ENCODE measurements around the gene SLCO4A1.

Gene SLCO4A1

DNA sequence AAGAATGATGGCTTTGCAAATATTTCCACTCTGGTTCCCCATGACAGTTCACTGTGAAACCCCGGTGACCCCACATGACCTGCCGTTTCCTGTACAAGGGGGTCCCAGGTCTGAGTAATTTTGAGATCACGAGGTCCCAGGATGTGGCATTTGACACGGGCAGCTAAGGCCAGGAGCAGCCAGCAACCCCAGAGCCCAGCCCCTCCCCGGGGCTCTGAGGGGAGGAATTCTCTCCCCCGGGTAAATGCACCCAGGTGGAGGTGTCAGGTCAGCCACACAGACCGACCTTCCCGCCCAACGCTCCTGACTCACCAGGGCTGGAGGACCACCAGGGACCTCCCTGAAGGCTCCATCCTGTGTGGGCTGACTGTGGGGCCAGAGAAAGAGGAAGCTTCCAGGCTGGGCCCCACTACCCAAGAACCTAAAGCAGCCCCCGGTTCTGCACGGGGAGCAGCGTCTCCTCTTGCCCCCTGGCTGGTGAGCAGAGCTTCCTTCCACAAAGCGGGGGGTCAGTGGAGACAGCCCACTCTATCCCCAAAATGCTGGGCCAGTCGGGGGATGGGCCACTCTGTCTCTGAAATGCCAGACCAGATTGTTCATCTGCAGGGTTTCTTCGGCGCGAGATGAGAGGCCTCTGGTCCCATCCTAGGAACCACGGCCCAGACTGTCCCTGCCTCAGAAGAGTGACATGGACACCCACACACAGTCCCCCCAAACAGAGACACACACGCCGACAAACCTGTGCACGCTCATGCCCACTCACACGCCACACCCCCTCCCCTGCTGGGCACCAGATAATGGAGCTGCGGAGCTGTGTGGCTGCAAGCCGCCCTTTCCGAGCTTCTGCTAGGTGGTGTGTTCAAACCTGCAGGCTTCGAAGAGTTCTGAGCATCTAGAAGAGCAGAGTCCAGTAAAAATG lies 23.4 kb upstream of the SLCO4A1 start:
- Histone ChIP-seq H3K4me3 (ENCODE audit: low read depth, low read length) (no peak overlapping the region), H3K4me1 (peaks cover 13% of the 10 kb centered on the region), H3K9me3 (no peaks in the 10 kb centered on the region), H3K36me3 (no peaks in the 10 kb centered on the region), H3K27me3 (no peaks in the 10 kb centered on the region)
- TF ChIP-seq, protein P1, sequence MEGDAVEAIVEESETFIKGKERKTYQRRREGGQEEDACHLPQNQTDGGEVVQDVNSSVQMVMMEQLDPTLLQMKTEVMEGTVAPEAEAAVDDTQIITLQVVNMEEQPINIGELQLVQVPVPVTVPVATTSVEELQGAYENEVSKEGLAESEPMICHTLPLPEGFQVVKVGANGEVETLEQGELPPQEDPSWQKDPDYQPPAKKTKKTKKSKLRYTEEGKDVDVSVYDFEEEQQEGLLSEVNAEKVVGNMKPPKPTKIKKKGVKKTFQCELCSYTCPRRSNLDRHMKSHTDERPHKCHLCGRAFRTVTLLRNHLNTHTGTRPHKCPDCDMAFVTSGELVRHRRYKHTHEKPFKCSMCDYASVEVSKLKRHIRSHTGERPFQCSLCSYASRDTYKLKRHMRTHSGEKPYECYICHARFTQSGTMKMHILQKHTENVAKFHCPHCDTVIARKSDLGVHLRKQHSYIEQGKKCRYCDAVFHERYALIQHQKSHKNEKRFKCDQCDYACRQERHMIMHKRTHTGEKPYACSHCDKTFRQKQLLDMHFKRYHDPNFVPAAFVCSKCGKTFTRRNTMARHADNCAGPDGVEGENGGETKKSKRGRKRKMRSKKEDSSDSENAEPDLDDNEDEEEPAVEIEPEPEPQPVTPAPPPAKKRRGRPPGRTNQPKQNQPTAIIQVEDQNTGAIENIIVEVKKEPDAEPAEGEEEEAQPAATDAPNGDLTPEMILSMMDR (IDR thresholded peaks at IDR 0.05; ENCODE audit: low read depth, low read length) = no peak
- no peak for DNase-seq

DNA sequence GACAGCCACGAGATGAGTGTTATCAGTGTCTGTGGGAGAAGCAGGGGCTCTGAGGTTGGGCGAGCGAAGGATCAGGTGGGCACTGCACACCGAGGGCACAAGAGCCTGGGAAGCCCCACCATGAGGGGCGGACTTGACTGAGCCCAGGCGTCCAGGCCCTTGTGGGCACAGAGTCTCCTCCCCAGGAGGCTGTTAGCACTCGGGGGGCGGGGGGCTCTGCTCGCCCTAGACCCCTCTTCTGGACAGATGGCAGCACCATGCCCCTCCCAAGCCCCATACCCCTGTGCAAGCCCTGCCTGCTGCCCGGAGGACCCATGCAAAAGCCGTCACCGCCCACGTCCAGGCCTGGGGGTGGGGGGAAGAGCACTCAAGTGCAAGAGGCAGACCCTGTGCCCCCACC lies 21.7 kb upstream of the SLCO4A1 start:
- no peaks in the 10 kb centered on the region for H3K9me3 ChIP-seq
- H3K4me3 ChIP-seq (ENCODE audit: low read depth, low read length) = no peak overlapping the region
- no peaks in the 10 kb centered on the region for H3K36me3 ChIP-seq
- H3K27me3 ChIP-seq = no peaks in the 10 kb centered on the region
- H3K4me1 ChIP-seq = peaks cover 23% of the 10 kb centered on the region
- DNase-seq = no peak
- TF ChIP-seq, protein P1 (IDR thresholded peaks at IDR 0.05; ENCODE audit: low read depth, low read length) = no peak

DNA sequence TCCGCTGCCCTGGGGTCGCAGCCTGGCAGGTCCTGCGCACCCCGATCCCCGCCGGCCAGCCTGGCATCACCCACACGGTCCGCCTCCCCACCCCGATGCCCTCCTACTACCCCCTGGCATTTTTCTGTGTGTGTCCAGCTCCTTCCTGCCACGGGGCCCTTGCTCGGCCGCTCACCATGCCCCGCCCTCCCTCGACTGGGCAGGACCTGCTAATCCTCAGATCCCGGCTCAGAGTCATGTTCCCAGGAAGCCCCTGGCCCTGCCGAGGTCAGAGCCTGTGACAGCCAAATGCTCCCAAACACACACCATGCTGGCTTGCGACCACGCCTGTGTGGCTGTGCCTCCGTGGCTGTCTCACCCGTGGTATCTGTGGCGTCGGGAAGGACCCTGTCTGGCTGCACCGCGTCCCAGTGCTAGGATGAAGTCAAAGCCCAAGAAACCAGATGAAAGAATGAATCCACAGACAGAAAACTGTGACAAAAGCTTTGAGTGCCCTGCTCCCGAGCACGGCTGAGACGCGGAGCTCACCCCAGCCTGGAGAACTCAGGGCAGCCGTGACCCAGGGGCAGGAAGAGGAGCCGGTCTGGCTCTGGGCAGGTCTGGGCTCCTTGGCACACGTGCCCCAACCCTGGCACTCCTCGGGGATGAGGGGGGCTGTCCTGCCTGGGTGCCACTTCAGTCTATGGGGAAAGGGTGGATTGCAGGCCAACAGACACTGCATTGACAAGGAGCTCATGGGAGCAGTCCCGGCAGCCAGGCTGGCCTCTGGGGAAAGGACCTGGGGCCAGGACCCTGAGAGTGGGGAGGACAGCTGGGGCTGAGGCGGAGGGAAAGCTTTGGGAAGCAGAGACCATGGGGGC lies 20.8 kb upstream of the SLCO4A1 start:
- Histone ChIP-seq H3K9me3 (no peaks in the 10 kb centered on the region), H3K4me1 (peaks cover 23% of the 10 kb centered on the region), H3K27me3 (no peaks in the 10 kb centered on the region), H3K4me3 (ENCODE audit: low read depth, low read length) (no peak overlapping the region), H3K36me3 (no peaks in the 10 kb centered on the region)
- TF ChIP-seq, protein P1 (IDR thresholded peaks at IDR 0.05; ENCODE audit: low read depth, low read length) = no peak
- DNase-seq = no peak

DNA sequence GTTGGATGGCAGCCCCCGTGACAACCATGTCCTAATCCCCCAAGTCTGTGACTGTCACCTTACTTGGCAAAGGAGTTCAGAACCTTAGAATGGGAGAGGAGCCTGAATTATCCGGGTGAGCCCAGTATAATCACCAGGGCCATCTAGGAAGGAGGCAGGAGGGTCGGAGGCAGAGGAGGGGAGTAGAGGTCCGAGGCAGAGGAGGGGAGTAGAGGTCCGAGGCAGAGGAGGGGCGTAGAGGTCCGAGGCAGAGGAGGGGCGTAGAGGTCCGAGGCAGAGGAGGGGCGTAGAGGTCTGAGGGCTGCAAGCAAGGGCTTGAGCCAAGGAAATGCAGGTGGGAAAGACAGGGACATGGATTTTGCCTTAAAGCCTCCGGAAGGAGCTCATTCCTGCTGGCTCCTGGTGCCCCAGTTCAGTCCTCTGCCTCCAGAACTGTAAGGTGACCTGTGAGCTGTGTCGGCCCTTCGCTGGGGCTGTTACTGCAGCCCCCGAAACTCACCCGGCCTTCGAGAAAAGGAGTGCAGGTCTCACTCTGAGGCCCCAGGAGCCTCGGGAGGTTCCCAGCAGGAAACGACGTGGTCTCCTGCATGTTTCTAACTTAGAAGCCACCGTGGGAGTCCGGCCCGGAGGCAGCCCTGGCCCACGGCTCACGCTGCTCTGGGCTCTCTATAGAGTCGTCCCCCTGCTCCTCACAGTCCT lies 20.0 kb upstream of the SLCO4A1 start:
- H3K4me1 ChIP-seq = peaks cover 23% of the 10 kb centered on the region

DNA sequence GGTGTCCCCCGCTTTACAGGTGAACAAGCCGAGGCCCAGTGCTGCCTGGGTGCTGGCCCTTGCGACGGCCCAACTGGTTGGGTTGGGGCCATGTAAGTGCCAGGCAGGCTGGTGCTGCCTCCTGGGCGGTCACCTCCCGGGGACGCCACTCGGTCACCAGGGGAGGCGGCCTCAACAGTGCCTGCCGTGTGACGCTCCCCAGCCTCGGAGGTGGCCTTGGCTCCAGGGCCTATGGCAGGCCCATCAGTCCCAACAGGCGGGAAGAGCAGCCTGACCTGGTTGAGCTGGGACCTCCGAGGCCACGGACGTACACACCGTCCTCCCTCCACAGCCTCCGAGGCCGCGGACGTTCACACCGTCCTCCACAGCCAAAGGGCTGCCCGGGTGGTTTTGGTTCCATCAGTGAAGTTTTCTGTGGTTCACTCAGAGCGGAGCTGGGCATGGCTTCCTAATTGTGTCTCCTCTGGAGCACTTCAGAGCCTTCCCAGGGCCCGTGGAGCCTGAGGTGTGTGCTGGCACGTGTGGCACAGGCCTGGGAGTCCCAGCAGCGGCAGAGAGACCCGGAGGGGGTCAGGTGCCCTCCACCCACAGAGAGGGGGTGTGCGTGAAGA lies 19.3 kb upstream of the SLCO4A1 start:
- no peak for DNase-seq
- Histone ChIP-seq H3K4me3 (ENCODE audit: low read depth, low read length) (peak overlapping the region; percentile 15), H3K4me1 (peaks cover 25% of the 10 kb centered on the region), H3K27me3 (no peaks in the 10 kb centered on the region), H3K36me3 (no peaks in the 10 kb centered on the region), H3K9me3 (no peaks in the 10 kb centered on the region)
- TF ChIP-seq, protein P1 (IDR thresholded peaks at IDR 0.05; ENCODE audit: low read depth, low read length) = no peak

More for the DNA sequence above, 20.0 kb upstream of the SLCO4A1 start:
- TF ChIP-seq, protein P1 (IDR thresholded peaks at IDR 0.05; ENCODE audit: low read depth, low read length) = no peak
- Histone ChIP-seq H3K36me3 (no peaks in the 10 kb centered on the region), H3K27me3 (no peaks in the 10 kb centered on the region), H3K4me3 (ENCODE audit: low read depth, low read length) (no peak overlapping the region), H3K9me3 (no peaks in the 10 kb centered on the region)
- no peak for DNase-seq
